Renal cortex interstitium (tissue), 11 donors: ENCODE results near the gene FIGNL2. TPM values are rescaled to one million over a fixed set of nuclear protein-coding genes. Genes with fewer than 3 reads are reported as not detected.
"Not testable (repeated sequence)": the region's sequence is repeated elsewhere in the genome, so short reads cannot be mapped to it uniquely, and the experiment has no call there.

Source experiments
- DNase-seq, 11 donors: peaks; one replicate each; pipeline ENCODE4 v3.0.0-alpha.2; 2013; ENCODE audit warnings: low read depth in 9 of 11, low spot score in 4 of 11; ENCODE audit errors: extremely low read depth in 1 of 11
- polyA plus RNA-seq, 3 donors: library from polyadenylated mRNA; unstranded; fragments of 120-200 nt; gene quantifications; one replicate each; pipeline ENCODE4 v1.2.1, GENCODE V29; 2013; ENCODE audit not compliant: insufficient read length in 3 of 3

The FIGNL2 gene
- polyA plus RNA-seq, 3 donors = 3.0 to 6.0 (median 4.5) TPM

DNA sequence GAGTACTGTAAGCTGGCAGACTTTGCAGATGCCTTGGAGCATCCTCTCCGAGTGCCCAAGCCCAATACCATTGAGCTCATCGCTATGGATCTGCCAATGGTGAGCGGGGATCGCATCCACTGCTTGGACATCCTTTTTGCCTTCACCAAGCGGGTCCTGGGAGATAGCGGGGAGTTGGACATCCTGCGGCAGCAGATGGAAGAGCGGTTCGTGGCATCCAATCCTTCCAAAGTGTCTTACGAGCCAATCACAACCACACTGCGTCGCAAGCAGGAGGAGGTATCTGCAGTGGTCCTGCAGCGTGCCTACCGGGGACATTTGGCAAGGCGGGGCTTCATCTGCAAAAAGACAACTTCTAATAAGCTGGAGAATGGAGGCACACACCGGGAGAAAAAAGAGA lies 41.6 kb downstream of the FIGNL2 start:
- no peak for DNase-seq

DNA sequence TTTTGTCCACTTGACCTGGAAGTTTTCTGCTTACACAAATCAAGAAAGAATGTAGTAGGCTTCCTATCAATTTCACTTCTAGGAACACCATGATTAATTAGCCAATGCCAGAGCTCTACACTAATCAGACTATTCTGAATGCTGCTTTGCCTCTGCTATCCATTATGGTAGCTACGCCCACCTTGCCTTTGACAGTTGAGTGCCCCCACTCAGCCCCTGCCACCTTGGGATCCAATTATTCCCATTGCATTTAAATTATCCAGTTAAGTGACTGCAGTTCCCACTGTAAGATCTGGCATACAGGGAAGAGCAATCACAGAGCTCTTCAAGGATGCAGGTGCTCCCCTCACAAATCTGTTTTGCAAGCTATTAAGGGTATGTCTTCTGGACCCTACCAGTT lies 47.5 kb downstream of the FIGNL2 start:
- DNase-seq = no peak

DNA sequence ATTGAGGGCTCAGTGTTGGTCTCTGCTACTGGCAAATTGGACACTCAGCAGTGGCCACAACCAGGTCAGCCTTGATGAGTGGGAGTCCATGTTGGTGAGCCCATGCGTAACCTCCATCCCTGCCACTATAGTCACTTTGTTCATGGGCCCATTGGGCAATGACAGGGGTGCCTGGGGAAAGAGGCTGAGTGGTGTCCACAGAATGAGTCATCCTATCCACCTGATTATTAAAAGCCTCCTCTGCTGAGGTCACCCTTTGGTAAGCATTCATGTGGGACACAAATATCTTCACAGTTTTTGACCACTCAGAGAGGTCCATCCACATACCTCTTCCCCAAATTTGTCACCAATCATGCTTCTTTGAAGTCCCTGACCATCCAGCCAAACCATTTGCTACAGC lies 50.0 kb downstream of the FIGNL2 start:
- no peak for DNase-seq

DNA sequence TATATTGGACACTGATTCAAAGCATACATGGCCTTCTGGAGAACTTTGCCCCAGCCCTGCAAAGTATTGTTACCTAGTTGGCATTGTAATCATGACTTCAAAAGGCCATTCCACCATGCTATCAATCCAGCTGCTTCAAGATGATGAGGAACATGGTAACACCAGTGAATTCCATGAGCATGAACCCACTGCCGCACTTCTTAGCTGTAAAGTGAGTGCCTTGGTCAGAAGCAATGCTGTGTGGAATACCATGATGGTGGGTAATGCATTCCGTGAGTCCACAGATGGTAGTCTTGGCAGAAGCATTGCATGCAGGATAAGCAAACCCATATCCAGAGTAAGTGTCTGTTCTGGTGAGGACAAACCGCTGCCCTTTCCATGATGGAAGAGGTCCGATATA lies 50.5 kb downstream of the FIGNL2 start:
- not testable (repeated sequence) for DNase-seq

DNA sequence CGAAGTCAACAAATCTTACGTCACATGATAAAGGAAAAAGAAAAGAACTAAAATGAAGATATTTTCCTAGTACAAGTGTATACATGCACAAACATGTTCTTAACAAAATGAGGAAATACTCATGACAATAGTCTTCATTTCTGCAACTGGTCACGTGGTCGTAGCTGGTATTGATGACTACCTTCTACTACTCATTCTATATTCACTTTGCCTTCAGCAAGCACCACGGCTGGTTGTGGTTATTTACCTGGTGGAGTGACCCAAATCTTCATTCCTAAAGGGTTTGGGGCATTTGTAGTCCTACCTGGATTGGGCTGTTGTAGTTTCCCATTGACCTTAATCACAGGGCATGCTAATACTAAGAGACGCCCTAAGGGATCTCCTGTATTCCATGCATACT lies 51.2 kb downstream of the FIGNL2 start:
- DNase-seq = no peak

DNA sequence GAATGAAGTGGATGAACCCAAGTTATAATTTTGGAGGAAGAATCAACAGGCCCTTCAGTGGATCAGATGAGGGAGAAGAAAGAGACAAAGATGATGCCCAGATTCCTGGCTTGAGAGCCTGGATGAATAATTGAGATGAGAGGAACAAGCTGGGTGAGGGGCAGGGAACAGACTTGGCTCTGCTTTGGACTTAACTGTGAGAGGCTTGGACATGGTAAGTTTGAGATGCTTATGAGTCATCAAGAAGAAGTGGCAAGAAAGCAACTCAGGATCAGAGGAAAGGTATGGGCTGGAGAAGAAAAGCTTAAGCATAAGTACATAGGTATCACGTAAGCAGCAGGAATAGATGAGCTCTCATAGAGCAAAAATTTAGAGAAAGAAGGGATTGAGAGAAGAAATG lies 55.3 kb downstream of the FIGNL2 start:
- DNase-seq = no peak

DNA sequence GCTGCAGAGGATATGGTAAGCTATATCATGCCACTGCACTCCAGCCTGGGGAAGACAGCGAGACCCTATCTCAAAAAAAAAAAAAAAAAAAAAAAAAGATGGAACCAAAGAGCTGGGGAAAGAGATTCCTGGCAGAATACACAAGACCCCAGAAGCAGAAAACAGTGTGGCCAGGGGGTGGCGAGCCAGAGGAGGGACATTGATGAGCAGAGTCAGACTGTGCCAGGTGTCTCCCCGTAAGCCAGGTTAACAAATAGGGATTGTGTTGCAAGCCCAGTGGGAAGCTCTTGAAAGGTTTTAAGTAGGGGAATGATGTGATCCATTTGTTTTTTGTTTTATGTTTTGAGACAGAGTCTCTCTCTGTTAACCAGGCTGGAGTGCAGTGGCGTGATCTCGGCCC lies 56.1 kb downstream of the FIGNL2 start:
- DNase-seq = no peak

DNA sequence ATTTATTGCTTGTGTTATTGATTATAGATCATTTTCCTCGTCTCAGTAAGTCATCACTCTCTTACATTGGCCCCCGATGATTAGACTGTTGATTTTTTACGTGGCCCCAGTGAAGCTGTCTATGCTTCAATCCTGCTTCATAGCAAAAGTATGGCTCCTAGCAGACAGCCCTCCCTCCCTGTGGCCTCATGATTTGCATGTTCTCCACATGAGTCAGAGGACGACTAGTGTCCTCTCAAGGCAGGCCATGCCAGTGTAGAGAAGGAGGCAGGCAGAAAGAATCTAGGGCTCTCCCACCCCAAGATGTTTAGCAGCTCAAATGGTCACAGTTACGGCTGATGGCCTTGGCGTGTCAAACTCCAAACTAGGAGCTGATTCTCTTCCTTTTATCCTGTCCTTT lies 59.6 kb downstream of the FIGNL2 start:
- no peak for DNase-seq

DNA sequence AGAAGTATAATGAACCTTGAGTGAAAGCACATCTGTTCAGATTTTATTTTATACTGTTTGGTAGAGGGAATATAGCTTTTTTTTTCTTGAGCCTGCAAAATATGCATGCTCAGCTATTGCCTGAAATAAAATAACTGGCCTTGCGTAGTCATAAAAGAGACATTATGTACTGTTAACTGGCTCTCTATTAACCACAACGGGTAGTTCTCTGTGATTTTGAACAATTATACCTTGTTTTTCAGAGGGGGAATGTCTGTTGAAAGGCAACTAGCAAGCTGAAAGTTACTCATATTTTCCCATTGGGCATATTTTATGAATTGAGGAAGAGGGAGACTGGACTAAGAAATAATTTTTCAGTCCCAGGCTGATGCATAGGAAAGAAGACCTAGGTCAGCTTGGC lies 62.6 kb downstream of the FIGNL2 start:
- DNase-seq = no peak

DNA sequence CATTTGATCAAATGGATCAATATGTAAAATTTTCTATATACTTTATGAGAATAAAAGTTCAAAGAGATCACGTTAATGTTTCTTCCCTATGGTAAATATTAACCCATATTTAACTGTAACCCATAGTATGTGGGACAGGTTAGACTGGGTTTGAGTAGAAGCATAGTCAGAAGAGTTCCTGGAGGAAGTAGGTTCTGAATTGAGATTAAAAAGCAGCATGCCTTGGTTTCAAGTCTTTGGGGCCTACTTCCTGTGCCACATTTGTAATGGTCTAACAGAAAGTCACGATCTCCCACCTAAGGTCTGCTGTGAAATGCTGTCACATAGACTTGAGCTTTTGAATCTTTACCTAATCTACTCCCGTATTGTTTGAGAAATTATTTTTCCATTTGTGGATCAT lies 63.8 kb downstream of the FIGNL2 start:
- DNase-seq = no peak

DNA sequence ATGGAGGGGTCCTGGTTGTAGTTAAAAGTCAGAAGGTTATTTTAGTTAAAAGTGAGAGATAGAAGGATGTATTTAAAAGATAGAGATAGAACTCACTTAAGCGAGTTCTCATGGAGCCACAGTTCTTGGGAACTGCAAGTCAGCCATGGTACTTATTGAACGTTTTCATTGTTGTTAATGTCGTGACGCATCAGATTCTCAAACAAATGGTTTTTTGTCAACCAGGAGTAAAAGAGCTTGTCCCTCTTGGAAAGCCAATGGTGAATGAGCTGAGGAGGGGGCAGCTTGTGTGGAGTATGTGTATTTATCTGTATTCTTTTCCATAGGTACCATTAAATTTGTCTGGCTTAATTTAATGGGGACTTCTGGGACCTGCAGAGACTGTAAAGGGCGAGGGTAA lies 68.6 kb downstream of the FIGNL2 start:
- DNase-seq = no peak

DNA sequence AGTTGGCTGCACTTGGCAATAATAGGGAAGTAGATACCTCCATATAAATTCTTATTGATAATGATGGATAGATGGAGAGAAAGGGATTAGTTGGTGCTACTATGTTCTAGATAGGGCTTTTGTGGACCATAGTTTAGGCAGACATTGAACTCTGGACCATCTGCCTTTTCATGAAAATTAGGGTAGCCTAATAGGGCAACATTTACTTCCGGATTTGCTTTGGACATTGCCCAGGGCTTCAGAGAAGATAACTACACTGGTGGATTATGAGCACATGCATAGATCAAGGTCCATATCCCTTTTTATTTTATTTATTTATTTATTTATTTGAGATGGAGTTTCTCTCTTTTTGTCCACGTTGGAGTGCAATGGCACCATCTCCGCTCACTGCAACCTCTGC lies 70.5 kb downstream of the FIGNL2 start:
- no peak for DNase-seq

DNA sequence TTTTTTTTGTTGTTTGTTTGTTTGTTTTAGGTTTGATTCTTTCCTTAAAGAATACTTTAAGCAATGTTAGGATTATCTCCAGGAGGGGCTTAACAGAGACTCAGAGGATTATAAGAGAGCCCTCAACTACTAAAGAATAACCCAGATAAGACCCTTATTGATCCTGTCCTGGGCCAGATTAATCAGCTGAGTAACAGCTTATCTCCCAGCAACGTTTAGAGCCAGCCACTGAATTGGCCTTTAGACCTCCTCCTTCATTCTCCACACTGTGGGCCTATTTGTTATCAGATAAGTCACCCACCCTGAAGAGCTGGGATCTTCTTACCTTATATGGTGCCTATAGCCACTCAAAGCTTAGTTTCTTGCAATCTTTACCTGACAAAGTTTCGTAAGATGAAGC lies 71.1 kb downstream of the FIGNL2 start:
- no peak for DNase-seq

DNA sequence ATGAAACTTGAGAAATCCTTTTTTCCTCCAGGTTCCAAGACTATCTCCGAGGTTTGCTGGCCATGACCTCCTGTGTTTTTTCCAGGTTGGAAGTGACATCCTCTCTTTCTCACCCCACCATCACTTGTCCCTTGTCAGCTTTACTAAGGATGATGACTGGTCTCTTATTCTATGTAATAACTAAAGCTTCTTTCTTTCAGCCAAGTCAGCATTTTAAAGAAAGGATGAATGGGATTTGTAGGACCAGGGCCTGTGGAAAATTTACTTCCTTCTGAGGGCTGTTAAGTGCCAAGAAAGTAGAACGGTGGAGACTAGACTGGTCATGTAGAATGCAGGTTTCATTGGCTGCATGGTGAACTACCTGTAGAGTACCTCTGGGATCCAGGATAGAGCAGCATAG lies 73.6 kb downstream of the FIGNL2 start:
- no peak for DNase-seq

DNA sequence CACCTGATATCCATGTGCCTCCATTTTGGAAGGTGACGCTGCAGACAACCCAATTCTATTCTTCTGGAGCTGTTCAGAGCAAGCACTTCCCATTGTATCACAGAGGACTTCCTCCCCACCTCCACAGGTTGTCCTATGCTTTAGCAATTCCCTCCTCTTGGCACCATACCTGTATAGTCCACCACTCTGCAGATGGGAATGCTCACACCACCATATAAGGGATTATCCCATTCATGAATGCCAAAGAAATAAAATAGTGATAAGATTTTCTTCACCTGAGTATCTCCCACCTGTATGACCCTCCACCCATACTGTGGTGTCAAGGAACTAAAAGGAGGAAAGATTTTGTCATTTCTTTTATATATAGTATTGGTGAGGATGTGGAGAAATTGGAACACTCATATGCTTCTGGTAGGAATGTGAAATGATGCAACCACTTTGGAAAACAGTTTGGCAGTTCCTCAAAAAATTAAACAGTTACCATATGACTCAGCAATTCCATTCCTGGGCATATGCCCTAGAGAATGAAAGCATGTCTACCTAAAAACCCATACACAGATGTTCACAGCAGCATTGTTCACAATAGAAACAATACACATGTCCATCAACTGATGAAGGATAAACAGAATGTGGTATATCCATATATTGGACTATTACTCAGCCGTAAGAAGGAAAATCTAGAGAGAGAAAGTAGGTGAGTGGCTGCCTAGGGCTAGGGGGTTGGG lies 75.2 kb downstream of the FIGNL2 start:
- no peak for DNase-seq

DNA sequence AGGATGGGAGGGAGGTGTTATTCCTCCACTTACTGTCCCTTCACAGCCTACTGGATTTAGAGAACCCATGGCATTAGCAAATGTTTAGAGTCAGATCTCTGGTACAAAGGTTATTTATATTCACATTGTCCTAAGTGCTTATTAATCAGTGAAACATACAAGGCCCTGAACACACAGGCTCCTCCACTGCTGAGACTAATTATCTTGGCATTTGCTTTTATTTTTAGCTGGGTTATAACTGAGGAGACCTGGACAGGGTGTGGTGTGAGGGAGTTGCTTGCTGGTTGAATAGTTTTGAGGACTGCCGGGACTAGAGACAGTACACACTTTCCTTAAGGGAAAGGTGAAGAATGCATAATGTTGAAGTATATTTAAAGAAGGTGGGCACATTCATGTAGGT lies 77.5 kb downstream of the FIGNL2 start:
- DNase-seq = no peak

Other genes starting within 250 kb of the FIGNL2 start
- gene ANKRD33, start 39.4 kb upstream of the FIGNL2 start, polyA plus RNA-seq = under 1 TPM; 0.16 to 0.45 (median 0.36) TPM
- 10 to 100 TPM; 29.9 to 37.0 (median 31.1) TPM for gene ACVRL1, start 58.8 kb upstream of the FIGNL2 start, polyA plus RNA-seq
- gene ACVR1B, start 103.0 kb upstream of the FIGNL2 start, polyA plus RNA-seq = 10 to 100 TPM; 52.6 to 59.3 (median 54.1) TPM
- 10 to 100 TPM; 19.7 to 21.4 (median 20.3) TPM for gene TAMALIN, start 158.2 kb upstream of the FIGNL2 start, polyA plus RNA-seq
- 10 to 100 TPM; 14.8 to 43.3 (median 36.0) TPM for gene NR4A1, start 202.7 kb upstream of the FIGNL2 start, polyA plus RNA-seq
- 10 to 100 TPM; 21.8 to 32.0 (median 24.7) TPM for gene ATG101, start 221.3 kb upstream of the FIGNL2 start, polyA plus RNA-seq
- under 1 TPM; 0.34 to 0.73 (median 0.69) TPM for gene SMIM41, start 231.0 kb upstream of the FIGNL2 start, polyA plus RNA-seq